ENCODE measurements around the gene RNF222. TPM values are rescaled to one million over a fixed set of nuclear protein-coding genes. Genes with fewer than 3 reads are reported as not detected.

Gene RNF222
- total RNA-seq, 2 experiments from 2014 or later = not detected

- Mint-ChIP-seq H3K4me1 (ENCODE audit: low read depth) (peaks cover 2% of the 10 kb centered on the region), H3K27ac (no peak overlapping the region), H3K4me3 (no peak overlapping the region), H3K36me3 (no peaks in the 10 kb centered on the region), H3K27me3 (no peaks in the 10 kb centered on the region), H3K9me3 (no peaks in the 10 kb centered on the region)
- intact Hi-C loops (cut with micrococcal nuclease) = loop anchor here (10.0 kb wide), 1 partner anchor 746 kb away; the partner anchor contains the start of genes TP53 and WRAP53
- CTCF ChIA-PET = interaction anchor here (0.9 kb wide), 1 partner anchor 20 kb away, joined by 3 read pairs; no protein-coding TSS in a partner anchor
- no peak for DNase-seq
- POLR2A ChIA-PET = no interaction called here
Measured at GRCh38 chr17:8430966-8431365, 33.3 kb upstream of the RNF222 start.

- intact Hi-C loops (cut with micrococcal nuclease) = no loop called here
- H3K4me3 Mint-ChIP-seq = no peak overlapping the region
- POLR2A ChIA-PET = no interaction called here
- H3K27ac Mint-ChIP-seq = no peak overlapping the region
- CTCF ChIA-PET = interaction anchor here (1.6 kb wide), 1 partner anchor 17 kb away, joined by 3 read pairs; no protein-coding TSS in a partner anchor
- peaks cover 10% of the 10 kb centered on the region for H3K27me3 Mint-ChIP-seq
- H3K36me3 Mint-ChIP-seq = no peaks in the 10 kb centered on the region
- H3K4me1 Mint-ChIP-seq (ENCODE audit: low read depth) = no peaks in the 10 kb centered on the region
- DNase-seq = no peak
- H3K9me3 Mint-ChIP-seq = no peaks in the 10 kb centered on the region
Measured at GRCh38 chr17:8426802-8427201, 29.2 kb upstream of the RNF222 start.

GRCh38 chr17:8426094-8426720 lies 28.6 kb upstream of the RNF222 start:
- intact Hi-C loops (cut with micrococcal nuclease) = no loop called here
- ChIA-PET CTCF (interaction anchor here (1.1 kb wide), 1 partner anchor 16 kb away, joined by 3 read pairs; no protein-coding TSS in a partner anchor), POLR2A (no interaction called here)
- no peak for DNase-seq
- peaks cover 11% of the 10 kb centered on the region for H3K27me3 Mint-ChIP-seq
- H3K36me3 Mint-ChIP-seq = no peaks in the 10 kb centered on the region
- H3K4me1 Mint-ChIP-seq (ENCODE audit: low read depth) = no peaks in the 10 kb centered on the region
- H3K27ac Mint-ChIP-seq = no peak overlapping the region
- no peak overlapping the region for H3K4me3 Mint-ChIP-seq
- H3K9me3 Mint-ChIP-seq = no peaks in the 10 kb centered on the region

GRCh38 chr17:8421571-8421970 lies 23.9 kb upstream of the RNF222 start:
- Mint-ChIP-seq H3K4me3 (no peak overlapping the region), H3K4me1 (ENCODE audit: low read depth) (no peaks in the 10 kb centered on the region), H3K36me3 (no peaks in the 10 kb centered on the region), H3K27me3 (peaks cover 25% of the 10 kb centered on the region), H3K9me3 (no peaks in the 10 kb centered on the region), H3K27ac (no peak overlapping the region)
- DNase-seq = no peak
- POLR2A ChIA-PET = no interaction called here
- CTCF ChIA-PET = interaction anchor here (1.2 to 2.5 kb wide), 2 partner anchors 11 to 324 kb away, joined by 3 to 24 read pairs; no protein-coding TSS in a partner anchor
- intact Hi-C loops (cut with micrococcal nuclease) = no loop called here

DNA sequence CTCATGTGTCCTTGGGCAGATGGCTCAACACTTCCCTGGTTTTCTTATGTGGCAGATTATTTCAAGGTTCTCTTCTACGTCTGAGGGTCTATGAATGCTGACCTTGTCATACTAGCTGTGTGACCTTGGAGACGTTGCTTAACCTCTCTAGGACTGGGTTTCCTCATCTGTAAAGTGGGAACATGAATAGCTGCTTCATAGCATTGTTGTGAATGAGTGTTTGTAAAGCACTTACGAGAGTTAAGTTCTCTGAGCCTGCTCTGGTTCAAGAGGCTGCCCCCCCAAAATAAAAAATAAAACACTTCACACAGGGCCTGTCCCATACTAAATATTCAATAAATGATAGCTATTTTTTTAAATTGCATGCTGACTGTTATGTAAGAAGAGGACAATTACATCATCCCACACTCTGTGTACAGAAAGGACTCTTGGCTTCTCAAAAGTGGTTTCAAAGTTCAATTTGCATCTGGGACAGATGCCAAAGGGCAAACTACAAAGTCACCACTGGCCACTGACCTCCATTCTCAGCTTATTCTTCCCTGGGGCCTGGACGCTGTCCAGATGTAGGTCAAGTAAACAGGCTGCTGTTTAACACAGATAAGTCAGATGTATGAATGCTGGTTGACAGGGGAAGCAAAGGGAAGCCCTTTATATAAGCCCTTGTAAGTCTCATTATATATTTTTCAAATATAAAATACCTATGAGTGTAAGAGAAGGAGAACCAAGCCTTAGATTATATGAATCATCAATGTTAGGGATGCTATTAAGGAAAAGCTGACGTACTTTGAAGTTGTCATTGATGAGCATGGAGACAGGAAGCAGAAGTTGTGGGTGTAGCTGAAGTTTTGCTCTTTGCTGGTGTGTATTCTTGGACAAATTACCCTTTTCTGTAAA lies 22.7 kb upstream of the RNF222 start:
- no peak overlapping the region for H3K4me3 Mint-ChIP-seq
- no peak overlapping the region for H3K27ac Mint-ChIP-seq
- ChIA-PET CTCF (interaction anchor here (1.2 to 2.5 kb wide), 2 partner anchors 10 to 325 kb away, joined by 3 to 24 read pairs; no protein-coding TSS in a partner anchor), POLR2A (interaction anchor here (1.1 kb wide), 1 partner anchor 17 kb away, joined by 3 read pairs; no protein-coding TSS in a partner anchor)
- no peaks in the 10 kb centered on the region for H3K36me3 Mint-ChIP-seq
- intact Hi-C loops (cut with micrococcal nuclease) = no loop called here
- DNase-seq = no peak
- no peaks in the 10 kb centered on the region for H3K4me1 Mint-ChIP-seq (ENCODE audit: low read depth)
- H3K27me3 Mint-ChIP-seq = peaks cover 30% of the 10 kb centered on the region
- H3K9me3 Mint-ChIP-seq = no peaks in the 10 kb centered on the region

DNA sequence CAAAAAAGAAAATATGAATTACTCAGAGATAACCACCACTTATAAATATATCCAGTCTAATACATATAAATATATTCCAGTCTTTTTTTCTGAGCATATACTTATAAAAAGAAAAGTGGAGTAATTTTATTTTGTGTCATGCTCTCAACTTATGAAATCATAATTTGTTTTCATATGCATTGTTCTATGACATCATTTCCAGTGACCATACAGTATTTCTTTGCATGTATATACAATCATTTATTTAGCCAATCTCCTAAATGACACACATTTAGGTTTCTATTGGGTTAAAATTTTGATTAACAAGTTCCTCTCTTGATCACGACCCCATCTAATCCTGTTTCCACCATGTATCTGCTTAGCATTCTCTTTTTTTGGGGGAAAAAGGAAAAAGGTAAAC lies 21.7 kb upstream of the RNF222 start:
- no peaks in the 10 kb centered on the region for H3K4me1 Mint-ChIP-seq (ENCODE audit: low read depth)
- ChIA-PET CTCF (interaction anchor here (2.5 kb wide), 1 partner anchor 9 kb away, joined by 24 read pairs; no protein-coding TSS in a partner anchor), POLR2A (no interaction called here)
- DNase-seq = no peak
- no peaks in the 10 kb centered on the region for H3K36me3 Mint-ChIP-seq
- H3K4me3 Mint-ChIP-seq = no peak overlapping the region
- H3K9me3 Mint-ChIP-seq = no peaks in the 10 kb centered on the region
- peaks cover 26% of the 10 kb centered on the region for H3K27me3 Mint-ChIP-seq
- intact Hi-C loops (cut with micrococcal nuclease) = no loop called here
- H3K27ac Mint-ChIP-seq = no peak overlapping the region

DNA sequence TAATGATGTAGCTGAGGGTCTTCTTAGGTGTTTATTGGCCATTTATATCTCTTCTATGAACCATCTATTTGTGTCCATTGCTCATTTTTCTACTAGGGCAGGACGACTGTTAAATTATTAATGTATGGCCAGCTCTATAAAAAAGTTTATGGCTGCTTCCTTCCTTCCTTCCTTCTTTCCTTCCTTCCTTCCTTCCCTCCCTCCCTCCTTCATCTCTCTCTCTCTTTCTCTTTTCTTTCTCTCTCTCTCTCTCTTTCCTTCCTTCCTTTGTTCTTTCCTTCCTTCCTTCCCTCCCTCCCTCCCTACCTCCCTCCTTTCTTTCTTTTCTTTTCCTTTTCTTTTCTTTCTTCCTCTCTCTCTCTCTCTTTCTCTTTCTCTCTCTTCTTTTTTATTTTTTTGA lies 20.8 kb upstream of the RNF222 start:
- H3K4me3 Mint-ChIP-seq = no peak overlapping the region
- H3K4me1 Mint-ChIP-seq (ENCODE audit: low read depth) = peaks cover 2% of the 10 kb centered on the region
- no peaks in the 10 kb centered on the region for H3K9me3 Mint-ChIP-seq
- H3K36me3 Mint-ChIP-seq = no peaks in the 10 kb centered on the region
- no peak for DNase-seq
- no peak overlapping the region for H3K27ac Mint-ChIP-seq
- ChIA-PET POLR2A (no interaction called here), CTCF (interaction anchor here (1.3 kb wide), 1 partner anchor 9 kb away, joined by 6 read pairs; no protein-coding TSS in a partner anchor)
- intact Hi-C loops (cut with micrococcal nuclease) = no loop called here
- peaks cover 23% of the 10 kb centered on the region for H3K27me3 Mint-ChIP-seq

DNA sequence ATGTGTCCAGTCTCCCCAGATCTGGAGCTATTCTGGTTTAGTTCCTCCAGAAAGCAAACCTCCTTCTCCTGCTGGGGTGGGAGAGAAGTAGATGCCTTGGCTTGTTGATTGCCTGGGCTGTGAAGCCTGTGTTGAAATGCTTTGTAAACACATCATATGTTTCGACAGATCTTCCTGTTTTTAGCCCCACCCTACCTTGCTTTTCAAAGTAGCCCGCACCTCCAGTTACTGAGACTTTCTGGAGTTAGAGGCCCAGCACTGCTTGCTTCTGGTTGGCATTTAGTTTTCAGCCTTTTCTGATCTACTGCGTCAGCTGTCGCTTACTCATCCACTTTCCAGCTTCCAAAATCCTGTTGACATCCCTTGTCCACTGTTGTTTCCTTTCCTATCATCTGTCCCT lies 20.2 kb upstream of the RNF222 start:
- ChIA-PET POLR2A (no interaction called here), CTCF (interaction anchor here (1.1 to 1.3 kb wide), 2 partner anchors 8 to 18 kb away, joined by 3 to 6 read pairs; partner anchors contain the start of gene NDEL1)
- Mint-ChIP-seq H3K27ac (no peak overlapping the region), H3K4me1 (ENCODE audit: low read depth) (peaks cover 9% of the 10 kb centered on the region), H3K36me3 (no peaks in the 10 kb centered on the region), H3K4me3 (no peak overlapping the region), H3K9me3 (no peaks in the 10 kb centered on the region), H3K27me3 (peaks cover 23% of the 10 kb centered on the region)
- no peak for DNase-seq
- intact Hi-C loops (cut with micrococcal nuclease) = no loop called here

DNA sequence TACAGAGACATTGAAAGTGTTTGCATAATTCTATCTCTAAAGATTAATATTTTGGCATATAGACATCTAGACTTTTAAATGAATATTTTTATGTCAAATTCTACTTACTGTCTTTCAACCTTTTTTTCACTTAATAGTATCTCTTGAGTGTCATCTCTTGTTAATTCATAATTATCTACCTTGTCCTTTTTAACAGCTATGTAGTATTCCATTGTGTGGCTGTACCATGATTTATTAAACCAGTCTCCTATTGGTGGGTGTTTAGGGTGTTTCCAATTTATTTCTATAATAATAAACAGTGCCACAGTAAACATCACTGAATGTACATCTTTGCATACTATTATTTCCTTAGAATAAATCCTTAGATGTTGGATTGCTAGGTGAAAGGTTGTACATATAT lies 16.3 kb upstream of the RNF222 start:
- ChIA-PET CTCF (no interaction called here), POLR2A (no interaction called here)
- H3K27me3 Mint-ChIP-seq = peaks cover 19% of the 10 kb centered on the region
- H3K36me3 Mint-ChIP-seq = no peaks in the 10 kb centered on the region
- no peak overlapping the region for H3K4me3 Mint-ChIP-seq
- peaks cover 22% of the 10 kb centered on the region for H3K4me1 Mint-ChIP-seq (ENCODE audit: low read depth)
- DNase-seq = no peak
- intact Hi-C loops (cut with micrococcal nuclease) = no loop called here
- no peaks in the 10 kb centered on the region for H3K9me3 Mint-ChIP-seq
- H3K27ac Mint-ChIP-seq = no peak overlapping the region

DNA sequence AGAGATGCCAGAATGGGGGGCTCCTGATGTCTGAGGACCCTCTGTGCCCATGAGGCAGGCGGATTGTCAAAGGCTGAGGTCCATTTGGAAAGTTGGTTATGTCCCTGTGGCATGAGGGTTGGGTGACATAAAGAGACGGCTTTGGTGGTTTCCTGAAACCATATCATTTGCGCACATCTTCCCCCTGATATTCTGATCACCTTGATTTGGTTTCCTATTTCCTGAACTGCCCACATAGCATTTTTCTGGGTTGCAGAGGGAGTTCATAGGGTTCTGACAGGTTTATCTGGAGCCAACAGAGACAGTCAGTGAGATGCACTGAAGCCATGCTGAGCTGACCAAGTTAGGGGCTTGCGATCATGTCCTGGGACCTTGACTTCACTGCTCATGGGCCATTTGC lies 15.7 kb upstream of the RNF222 start:
- ChIA-PET POLR2A (no interaction called here), CTCF (interaction anchor here (1.4 to 4.5 kb wide), 3 partner anchors 30 to 372 kb away, joined by 3 to 63 read pairs (median 6); partner anchors contain the start of gene RPL26)
- no peak overlapping the region for H3K27ac Mint-ChIP-seq
- no peak overlapping the region for H3K4me3 Mint-ChIP-seq
- peaks cover 22% of the 10 kb centered on the region for H3K4me1 Mint-ChIP-seq (ENCODE audit: low read depth)
- intact Hi-C loops (cut with micrococcal nuclease) = no loop called here
- H3K36me3 Mint-ChIP-seq = no peaks in the 10 kb centered on the region
- no peak for DNase-seq
- no peaks in the 10 kb centered on the region for H3K9me3 Mint-ChIP-seq
- peaks cover 18% of the 10 kb centered on the region for H3K27me3 Mint-ChIP-seq

DNA sequence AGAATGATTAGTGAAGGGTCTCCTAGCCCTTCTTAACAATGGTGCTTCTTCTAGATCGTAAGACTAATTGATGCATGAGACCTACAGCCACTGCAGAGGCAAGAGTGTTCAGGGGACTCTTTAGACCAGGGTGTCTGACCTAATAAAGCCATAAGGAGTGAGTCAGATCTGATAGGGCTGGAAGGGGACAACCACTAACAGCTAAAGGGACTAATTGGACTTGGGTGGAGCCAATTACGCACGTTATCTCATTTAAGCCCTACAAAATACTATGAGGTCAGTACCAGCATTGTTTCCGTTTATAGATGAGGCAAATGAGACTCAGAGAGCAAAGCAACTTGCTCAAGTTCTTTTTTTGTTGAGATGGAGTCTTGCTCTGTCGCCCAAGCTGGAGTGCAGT lies 14.5 kb upstream of the RNF222 start:
- intact Hi-C loops (cut with micrococcal nuclease) = no loop called here
- Mint-ChIP-seq H3K4me1 (ENCODE audit: low read depth) (peaks cover 22% of the 10 kb centered on the region), H3K27ac (no peak overlapping the region), H3K27me3 (peaks cover 13% of the 10 kb centered on the region), H3K9me3 (no peaks in the 10 kb centered on the region), H3K36me3 (no peaks in the 10 kb centered on the region), H3K4me3 (no peak overlapping the region)
- ChIA-PET CTCF (interaction anchor here (1.2 to 4.5 kb wide), 7 partner anchors 8 to 374 kb away, joined by 3 to 63 read pairs (median 24); partner anchors contain the start of genes NDEL1 and RPL26), POLR2A (no interaction called here)
- DNase-seq = no peak

GRCh38 chr17:8410883-8411238 lies 13.2 kb upstream of the RNF222 start:
- Mint-ChIP-seq H3K27ac (no peak overlapping the region), H3K9me3 (no peaks in the 10 kb centered on the region), H3K4me1 (ENCODE audit: low read depth) (peaks cover 22% of the 10 kb centered on the region), H3K36me3 (no peaks in the 10 kb centered on the region), H3K27me3 (peaks cover 9% of the 10 kb centered on the region), H3K4me3 (no peak overlapping the region)
- intact Hi-C loops (cut with micrococcal nuclease) = loop anchor here (1.0 kb wide), 1 partner anchor 335 kb away; no protein-coding TSS in a partner anchor
- ChIA-PET POLR2A (no interaction called here), CTCF (interaction anchor here (0.6 to 4.5 kb wide), 29 partner anchors 10 to 484 kb away, joined by 3 to 63 read pairs (median 4); partner anchors contain the start of genes MYH10, NDEL1 and RNF222)
- no peak for DNase-seq

All from activated CD4-positive, alpha-beta memory T cell treated with anti-CD3 and anti-CD28 coated beads for 36 hours (primary cell).